ENCODE results near the gene METTL26.

The METTL26 gene

DNA sequence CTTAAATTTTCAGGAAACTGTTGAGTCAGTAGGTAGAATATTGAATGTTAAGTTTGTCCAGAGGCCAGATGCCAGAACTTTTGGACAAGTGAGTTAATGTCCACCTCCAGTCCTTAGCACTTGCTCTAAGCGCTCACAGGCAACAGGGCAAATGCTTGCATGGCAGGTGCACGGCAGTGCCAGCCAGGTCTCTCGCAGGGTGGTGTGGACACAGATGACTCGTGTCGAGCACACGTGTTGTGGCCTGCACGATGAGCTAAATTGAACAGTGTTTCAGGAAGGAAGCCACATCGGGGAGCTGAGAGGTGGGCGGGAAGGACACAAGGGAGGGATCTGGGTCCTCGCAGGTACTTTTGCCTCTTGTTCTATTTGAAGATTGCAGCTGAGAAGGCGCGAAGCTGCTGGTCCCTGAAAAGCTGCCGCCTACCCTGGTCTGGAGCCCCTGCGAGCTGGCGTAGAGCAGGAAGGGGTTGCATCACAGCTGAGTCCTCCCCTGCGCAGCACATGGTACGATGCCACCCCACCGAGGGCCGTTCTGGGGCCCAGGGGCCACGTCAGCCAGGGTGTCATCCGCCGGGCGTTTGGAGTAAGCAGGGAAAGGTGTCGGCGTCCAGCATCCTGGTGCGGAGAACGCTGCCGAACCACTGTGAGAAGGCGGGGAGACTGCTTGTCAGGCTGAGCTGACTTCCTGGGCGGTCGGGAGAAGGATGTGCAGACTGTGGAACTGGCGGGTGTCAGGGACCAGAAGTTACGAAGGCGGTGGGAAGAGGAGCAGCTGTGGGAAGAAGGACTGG, 40.0 kb downstream of the METTL26 start:
- no peak for DNase-seq (ENCODE audit: low read depth)

DNA sequence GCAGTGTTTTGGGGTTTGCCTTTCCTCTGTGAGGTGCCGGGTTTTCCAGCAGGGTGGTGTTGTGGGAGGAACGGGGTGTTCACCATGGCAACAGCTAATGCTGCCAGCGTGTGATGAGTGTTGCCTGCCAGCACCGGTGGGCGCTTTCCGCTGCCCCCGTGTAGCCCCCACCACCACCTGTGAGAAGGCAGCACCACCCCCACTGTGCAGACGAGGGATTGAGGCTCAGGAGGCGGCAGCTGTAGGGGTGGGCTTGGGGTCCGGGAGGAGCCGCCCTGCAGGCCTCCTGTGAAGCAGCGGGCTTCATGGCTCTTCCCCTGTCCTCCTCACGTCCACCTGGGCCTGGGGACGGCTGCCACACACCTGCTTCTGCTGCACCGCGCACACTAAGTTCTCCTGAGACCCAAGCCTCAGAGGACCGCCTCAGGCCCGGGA, 41.0 kb downstream of the METTL26 start:
- no peak for DNase-seq (ENCODE audit: low read depth)

DNA sequence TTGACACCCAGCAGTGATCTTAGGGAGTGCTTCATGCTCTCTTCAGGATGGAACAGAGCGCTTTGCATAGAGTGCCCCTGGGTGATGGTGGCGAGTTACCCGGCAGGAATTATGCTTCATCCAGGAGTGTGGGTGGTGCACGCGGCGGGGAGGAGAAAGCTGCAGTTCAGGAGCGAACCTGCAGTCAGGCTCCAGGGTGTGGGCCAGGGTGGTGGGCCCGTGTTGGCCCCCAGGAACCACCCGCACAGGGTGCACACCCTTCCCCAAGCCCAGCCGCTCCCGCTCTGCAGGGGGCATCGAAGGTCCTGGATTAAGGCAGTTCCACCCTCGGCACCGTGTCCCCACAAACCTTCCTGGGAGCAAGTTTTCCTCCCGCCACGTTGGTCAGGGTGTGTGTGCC, 42.3 kb downstream of the METTL26 start:
- DNase-seq (ENCODE audit: low read depth): no peak

DNA sequence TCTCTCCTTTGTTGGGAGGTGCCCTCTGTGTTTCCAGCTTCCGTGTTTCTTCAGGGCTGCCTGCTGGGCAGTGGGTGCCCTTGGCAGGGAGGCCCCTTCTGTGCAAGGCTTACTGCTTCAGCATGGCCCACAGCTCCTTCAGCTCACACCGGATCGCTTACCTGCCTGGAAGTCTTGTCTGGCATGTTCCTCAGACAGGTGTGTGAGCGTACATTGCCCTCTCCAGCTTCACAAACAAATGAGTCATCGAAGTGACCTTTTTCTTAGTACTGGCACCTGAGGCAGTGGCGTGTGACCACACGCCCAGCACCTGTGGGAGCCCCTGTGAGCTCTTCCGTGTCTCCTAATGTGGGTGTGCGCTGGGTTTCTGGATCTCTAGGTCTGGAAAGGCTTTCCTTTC, 42.7 kb downstream of the METTL26 start:
- DNase-seq (ENCODE audit: low read depth): no peak

DNA sequence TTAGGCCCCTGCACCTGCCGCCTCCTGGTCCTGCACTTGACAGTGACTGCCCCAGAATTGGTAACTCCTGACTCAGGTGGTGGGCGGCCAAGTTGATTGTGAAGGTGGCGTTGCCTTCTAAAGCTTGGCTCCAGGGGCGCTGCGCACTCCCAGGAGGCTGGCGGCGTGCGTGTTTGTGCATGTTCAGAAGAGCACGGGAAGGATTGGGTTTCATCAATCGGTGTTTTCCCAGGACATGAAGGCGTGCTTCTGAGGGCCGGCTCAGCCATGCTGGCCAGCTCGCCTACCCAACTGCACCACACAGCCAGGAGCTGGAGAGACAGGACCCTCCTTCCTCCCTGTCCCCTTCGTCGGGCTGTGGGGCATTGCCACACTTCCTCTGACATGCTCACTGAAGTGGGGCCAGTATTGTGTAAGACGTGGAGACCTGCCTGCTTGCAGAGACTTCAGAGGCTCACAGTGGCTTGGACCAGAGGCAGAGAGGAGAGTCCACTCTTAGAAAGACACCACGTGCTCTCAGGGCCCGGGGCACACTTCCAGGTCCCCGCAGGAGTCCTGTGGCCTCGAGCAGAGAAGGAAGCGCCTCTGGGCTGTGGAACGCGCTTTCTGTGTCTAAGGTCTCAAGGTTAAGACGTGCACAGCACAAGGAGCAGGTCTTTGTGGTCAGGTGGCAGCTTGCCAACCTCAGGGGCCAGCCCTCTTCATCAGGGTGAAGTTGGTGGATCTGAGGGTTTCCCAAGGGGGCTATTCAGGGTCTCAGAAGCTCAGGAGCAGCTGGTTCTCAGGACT, 43.4 kb downstream of the METTL26 start:
- no peak for DNase-seq (ENCODE audit: low read depth)

DNA sequence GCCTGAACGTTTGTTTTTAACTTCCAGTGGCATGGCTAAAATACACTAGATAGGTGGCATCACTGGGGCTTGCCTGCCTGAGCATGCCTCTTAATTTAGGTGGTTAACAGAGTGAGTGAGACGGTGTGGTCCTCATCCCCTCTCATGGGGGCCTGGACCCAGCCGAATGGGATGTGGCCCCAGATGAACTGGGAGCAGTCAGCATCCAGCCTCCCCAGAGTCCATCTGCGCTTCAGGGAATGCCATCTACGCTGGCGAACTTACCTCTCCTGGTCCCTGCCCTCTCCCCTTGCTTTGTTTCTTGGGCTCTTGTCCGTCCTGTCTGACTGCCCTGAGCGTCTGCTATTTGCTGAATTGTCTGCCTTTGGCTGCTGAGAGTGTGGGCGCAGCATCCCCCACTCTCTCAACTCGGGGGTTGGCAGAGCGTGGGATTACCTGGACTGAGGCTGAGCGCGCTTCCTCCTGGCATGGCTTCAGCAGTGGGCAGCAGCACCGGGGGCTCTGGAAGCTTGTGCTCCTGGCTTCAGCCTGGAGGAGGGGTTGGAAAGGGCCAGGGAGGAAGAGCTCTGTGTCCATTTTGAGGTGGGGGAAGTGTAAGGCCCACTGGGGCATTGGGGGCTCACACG, 44.1 kb downstream of the METTL26 start:
- no peak for DNase-seq (ENCODE audit: low read depth)

DNA sequence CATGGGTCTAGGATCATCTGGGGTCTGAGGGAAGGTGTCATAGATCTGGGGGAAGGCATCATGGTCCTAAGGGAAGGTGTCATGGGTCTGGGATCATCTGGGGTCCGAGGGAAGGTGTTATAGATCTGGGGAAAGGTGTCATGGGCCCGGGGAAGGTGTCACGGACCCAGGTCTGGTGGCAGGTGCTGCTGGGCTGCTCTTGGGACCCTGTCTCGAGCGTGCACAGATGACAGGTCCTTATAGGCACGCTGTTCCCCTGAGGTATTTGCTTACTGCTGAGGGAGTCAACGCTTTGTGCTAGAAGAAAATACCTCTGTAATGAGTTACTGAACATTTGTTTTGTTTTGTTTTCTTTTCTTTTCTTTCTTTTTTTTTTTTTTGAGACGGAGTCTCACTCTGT, 44.9 kb downstream of the METTL26 start:
- no peak for DNase-seq (ENCODE audit: low read depth)

DNA sequence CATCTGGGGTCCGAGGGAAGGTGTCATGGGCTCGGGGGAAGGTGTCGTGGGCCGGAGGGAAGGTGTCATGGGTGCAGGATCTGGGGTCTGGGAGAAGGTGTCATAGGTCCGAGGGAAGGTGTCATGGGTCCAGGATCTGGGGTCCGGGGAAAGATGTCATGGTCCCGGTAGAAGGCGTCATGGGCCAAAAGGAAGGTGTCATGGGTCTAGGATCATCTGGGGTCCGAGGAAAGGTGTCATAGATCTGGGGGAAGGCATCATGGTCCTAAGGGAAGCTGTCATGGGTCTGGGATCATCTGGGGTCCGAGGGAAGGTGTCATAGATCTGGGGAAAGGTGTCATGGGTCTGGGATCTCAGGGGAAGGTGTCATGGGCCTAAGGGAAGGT, 45.3 kb downstream of the METTL26 start:
- no peak for DNase-seq (ENCODE audit: low read depth)

DNA sequence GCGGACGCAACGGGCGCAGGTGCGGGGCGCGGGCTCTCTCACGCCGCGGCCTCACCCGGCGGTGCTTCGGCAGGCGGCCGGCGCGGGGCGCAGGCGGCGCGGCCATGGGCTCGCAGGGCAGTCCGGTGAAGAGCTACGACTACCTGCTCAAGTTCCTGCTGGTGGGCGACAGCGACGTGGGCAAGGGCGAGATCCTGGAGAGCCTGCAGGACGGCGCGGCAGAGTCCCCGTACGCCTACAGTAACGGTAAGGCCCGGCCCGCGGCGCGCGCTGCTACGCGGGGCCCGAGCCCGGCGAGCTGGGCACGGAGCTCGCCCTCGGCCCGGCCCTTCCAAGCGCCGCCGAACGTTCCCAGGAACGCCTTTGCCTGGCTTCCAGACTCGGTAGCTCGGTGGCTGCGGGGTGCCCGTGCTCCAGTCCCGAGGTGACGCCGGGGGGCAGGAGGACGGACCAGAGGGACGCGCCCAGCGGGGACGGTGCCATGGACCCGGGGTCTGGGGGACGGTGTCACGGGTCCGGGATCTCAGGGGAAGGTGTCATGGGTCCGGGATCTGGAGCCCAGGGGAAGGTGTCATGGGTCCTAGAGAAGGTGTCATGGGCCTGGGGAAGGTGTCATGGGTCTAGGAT, 45.8 kb downstream of the METTL26 start:
- no peak for DNase-seq (ENCODE audit: low read depth)

DNA sequence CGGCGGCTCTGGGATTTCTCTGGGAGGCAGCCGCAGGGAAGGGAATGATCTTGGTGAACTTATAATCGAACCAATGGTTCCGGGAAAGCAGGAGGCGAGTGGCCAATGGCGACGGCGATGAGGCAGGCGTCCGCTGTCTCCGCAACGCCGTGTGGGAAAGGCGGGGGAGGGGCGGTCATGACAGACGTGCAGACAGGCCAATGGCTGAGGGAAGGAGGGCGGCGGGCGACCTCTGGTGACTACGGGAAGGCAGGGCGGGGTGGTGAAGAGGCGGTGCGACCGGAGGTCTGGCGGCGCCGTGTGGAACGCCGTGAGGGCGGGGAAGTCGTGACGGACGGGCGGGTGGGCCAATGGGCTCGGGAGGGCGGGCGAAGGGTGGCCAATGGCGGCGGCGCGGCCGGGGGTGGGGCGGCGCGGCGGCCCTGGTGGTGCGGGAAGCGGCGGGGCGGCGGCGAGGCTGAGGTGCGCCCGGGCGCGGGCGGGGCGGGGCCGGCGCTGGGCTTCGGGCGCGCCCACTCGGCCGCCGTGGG, 46.4 kb downstream of the METTL26 start, which contains the start of gene RAB40C:
Gene RAB40C, plus strand, starts transcription at position 409 of the 530 bp plus-strand sequence. CDS start 226 bp downstream, outside the sequence.
- peak; percentile 99 for DNase-seq (ENCODE audit: low read depth)

DNA sequence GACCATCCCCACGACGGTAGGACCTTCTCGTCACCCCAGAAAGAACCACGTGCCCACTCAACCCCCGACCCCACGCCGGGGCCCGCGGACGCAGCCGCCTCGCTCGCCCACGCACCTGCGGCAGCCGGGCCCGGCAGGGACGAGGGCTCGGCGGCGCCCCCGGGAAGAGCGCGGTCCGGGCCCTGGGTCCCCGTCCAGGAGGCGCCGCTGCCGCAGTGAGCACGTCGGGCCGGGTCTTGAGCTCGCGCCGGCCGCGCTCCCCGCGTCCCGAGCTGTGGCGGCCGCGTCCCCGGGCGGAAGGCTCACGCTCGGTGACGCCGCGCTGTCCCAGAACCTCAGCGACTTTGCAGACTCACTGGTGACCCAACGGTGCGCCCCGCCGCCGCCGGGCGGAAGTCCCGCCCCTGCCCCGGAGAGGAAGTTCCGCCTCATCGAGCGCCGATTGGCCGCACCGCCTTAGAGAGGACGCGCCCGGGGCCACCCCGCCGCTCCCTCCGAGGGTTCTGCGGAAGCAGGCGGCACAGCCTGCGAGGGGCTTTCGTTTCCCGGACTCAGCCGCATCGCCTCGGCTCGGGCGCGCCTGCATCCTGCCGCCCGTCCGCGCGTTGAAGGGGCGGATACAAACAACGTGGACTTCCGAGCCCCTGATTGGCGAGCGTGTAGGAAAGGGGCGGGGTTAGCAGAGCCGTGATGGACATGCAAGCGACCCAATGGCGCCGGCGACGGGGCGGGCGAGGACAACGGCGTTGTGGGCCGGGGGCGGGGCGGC, 47.0 kb downstream of the METTL26 start:
- peak; percentile 98 for DNase-seq (ENCODE audit: low read depth)

DNA sequence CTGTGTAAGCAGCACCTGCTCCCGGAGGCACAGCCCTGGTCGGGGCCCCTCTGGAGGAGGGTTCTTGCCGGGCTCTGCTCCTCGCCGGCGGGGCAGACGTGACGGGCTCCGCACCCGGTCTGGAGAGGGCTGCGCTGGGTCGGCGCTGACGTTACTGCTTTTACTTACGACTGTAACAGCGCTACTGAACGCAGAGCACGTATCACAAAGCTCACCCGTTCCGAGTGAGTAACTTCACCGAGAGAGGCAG, 47.5 kb downstream of the METTL26 start:
- peak; percentile 64 for DNase-seq (ENCODE audit: low read depth)

DNA sequence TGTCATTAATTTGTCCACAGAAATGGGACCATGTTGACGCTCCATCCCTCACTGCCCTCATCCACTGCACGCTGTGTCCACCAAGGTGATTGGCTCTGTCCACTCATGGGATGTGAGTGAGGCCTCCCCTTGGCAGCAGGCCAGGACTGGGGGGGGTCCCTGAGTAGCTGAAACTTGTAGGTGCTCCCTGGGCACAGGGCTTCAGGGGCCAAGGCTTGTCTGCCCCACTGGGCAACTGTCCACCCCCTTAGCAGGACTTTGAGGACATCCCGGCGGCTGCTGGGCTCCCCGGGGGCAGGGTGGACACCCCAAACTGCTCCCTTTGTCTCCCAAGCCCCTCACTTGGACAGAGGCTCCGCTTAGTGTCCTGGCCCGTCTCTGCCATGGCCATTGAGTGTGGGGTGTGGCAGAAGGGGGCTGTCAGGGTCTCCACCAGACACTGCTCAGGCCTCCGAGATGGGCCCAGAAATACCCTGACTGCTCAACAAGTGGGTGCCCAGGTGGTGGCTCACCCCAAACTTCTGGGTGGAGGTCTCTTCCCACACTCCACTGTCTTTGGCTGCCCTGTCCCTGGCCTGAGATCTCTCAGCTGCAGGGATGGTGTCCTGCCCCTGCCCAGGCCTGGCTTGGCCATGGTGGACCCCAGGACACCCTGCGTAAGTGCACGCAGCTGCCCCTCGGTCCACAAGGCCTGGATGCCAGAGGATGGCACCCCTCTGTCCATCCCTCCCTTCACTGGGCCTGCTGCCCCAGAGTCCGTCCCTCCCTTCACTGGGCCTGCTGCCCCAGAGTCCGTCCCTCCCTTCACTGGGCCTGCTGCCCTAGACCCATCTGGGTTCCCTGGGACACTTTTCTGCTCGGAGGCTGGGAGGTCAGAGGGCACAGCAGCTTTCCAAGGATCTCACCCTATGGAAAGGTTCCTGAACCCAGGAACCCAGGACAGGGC, 49.2 kb downstream of the METTL26 start:
- DNase-seq (ENCODE audit: low read depth): no peak

DNA sequence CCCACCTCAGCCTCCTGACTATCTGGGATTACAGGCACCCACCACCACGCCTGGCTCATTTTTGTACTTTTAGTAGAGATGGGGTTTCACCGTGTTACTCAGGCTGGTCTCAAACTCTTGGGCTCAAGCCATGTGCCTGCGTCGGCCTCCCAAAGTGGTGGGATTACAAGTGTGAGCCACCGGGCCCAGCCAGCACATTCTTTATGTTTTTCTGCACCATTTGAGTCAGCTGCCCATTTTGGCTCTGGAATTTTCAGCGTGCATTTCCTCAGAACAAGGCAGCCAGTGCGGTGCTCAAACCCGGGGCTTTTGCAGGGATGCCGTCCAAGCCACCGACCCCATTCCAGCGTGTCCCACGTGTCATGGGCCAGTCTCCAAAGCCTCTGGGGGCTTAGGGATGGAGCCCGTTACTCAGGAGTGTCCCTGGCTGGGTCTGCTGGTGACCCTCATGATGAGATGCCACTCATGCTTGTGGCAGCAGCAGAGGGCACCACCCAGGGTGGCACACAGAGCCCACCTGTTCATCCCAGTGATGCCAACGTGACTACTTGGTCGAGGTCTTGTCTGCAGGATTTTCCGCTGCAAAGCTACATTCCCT, 50.0 kb downstream of the METTL26 start:
- no peak for DNase-seq (ENCODE audit: low read depth)

DNA sequence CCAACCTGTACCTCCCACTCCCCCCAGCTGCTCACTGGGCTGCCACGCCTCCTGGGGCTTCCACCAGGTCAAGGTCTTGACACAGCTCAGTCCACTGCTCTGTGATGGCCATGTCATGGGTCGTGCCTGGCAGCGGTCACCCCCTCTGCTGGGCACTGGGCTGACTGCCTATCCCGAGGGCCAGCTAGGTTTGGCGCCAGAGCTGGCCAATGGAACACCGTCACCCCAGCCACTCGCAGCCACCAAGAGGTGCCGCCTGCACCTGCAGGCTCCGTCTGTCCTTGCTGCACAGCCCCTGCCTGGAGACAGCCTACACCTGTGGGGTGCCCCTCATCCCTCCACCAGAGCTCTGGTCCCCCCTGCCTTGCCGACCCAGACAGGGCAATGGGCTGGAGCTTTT, 50.8 kb downstream of the METTL26 start:
- no peak for DNase-seq (ENCODE audit: low read depth)
